ENCODE measurements around the gene RPL19. TPM values are rescaled to one million over a fixed set of nuclear protein-coding genes. Genes with fewer than 3 reads are reported as not detected.
"Not testable (repeated sequence)": the region's sequence is repeated elsewhere in the genome, so short reads cannot be mapped to it uniquely, and the experiment has no call there.

RPL19 gene
- total and polyA plus RNA-seq, 3 donors from 2014 or later = 954 to 1,741 (median 1,719) TPM

- no peak for DNase-seq
- intact Hi-C loops (cut with DNase I; ENCODE audit: low total_unique reads) = no loop called here
Measured at GRCh38 chr17:39167476-39167875, 32.6 kb upstream of the RPL19 start.

GRCh38 chr17:39168503-39168902 is 31.6 kb upstream of the RPL19 start:
- intact Hi-C loops (cut with DNase I; ENCODE audit: low total_unique reads); H3K4me1 ChIP-seq; H3K9me3 ChIP-seq; H3K36me3 ChIP-seq (ENCODE audit: low read depth, missing control alignments); H3K27ac ChIP-seq; H3K27me3 ChIP-seq; H3K4me3 ChIP-seq: not testable (repeated sequence)
- DNase-seq = peak; percentile 38
- WGBS, 2 donors = 70 to 85% methylated on average over 10 of the region's 10 CpGs

More at GRCh38 chr17:39167476-39167875, 32.6 kb upstream of the RPL19 start:
- Histone ChIP-seq H3K36me3 (ENCODE audit: low read depth, missing control alignments) (no peaks in the 10 kb centered on the region), H3K4me3 (no peak overlapping the region), H3K27ac (no peak overlapping the region), H3K4me1 (peaks cover 4% of the 10 kb centered on the region), H3K27me3 (no peaks in the 10 kb centered on the region), H3K9me3 (no peaks in the 10 kb centered on the region)
- WGBS, 2 donors = 48 to 57% methylated on average over 2 of the region's 2 CpGs
- no peak for TF ChIP-seq CTCF (IDR thresholded peaks at IDR 0.05)
- TF ChIP-seq POLR2A (IDR thresholded peaks at IDR 0.05) = no peak

GRCh38 chr17:39169101-39169500 is 31.0 kb upstream of the RPL19 start:
- WGBS, 2 donors = 60 to 75% methylated on average over 14 of the region's 14 CpGs
- H3K4me3 ChIP-seq = no peak overlapping the region
- no peaks in the 10 kb centered on the region for H3K27me3 ChIP-seq
- TF ChIP-seq CTCF (IDR thresholded peaks at IDR 0.05) (no peak), POLR2A (IDR thresholded peaks at IDR 0.05) (no peak)
- intact Hi-C loops (cut with DNase I; ENCODE audit: low total_unique reads) = no loop called here
- H3K36me3 ChIP-seq (ENCODE audit: low read depth, missing control alignments) = no peaks in the 10 kb centered on the region
- H3K27ac ChIP-seq = no peak overlapping the region
- peaks cover 4% of the 10 kb centered on the region for H3K4me1 ChIP-seq
- DNase-seq = no peak
- no peaks in the 10 kb centered on the region for H3K9me3 ChIP-seq

GRCh38 chr17:39169518-39169917 is 30.6 kb upstream of the RPL19 start:
- Histone ChIP-seq H3K36me3 (ENCODE audit: low read depth, missing control alignments) (no peaks in the 10 kb centered on the region), H3K27ac (no peak overlapping the region), H3K27me3 (no peaks in the 10 kb centered on the region), H3K4me3 (no peak overlapping the region), H3K9me3 (no peaks in the 10 kb centered on the region), H3K4me1 (peaks cover 4% of the 10 kb centered on the region)
- DNase-seq = no peak
- 74 to 77% methylated on average over 2 to 3 of the region's 3 CpGs for WGBS, 2 donors
- intact Hi-C loops (cut with DNase I; ENCODE audit: low total_unique reads) = no loop called here
- TF ChIP-seq CTCF (IDR thresholded peaks at IDR 0.05) = no peak

- no peaks in the 10 kb centered on the region for H3K27me3 ChIP-seq
- no peaks in the 10 kb centered on the region for H3K9me3 ChIP-seq
- 76 to 83% methylated on average over 4 of the region's 4 CpGs for WGBS, 2 donors
- TF ChIP-seq POLR2A (IDR thresholded peaks at IDR 0.05) (no peak), CTCF (IDR thresholded peaks at IDR 0.05) (no peak)
- no peak overlapping the region for H3K27ac ChIP-seq
- no peak overlapping the region for H3K4me3 ChIP-seq
- no peaks in the 10 kb centered on the region for H3K36me3 ChIP-seq (ENCODE audit: low read depth, missing control alignments)
- intact Hi-C loops (cut with DNase I; ENCODE audit: low total_unique reads) = no loop called here
- H3K4me1 ChIP-seq = peaks cover 3% of the 10 kb centered on the region
- no peak for DNase-seq
Measured at GRCh38 chr17:39170109-39170508, 30.0 kb upstream of the RPL19 start.

Measured in testis (tissue), 3 donors.